Left renal cortex interstitium (tissue), 4 donors: ENCODE measurements around the gene OGG1. TPM values are rescaled to one million over a fixed set of nuclear protein-coding genes. Genes with fewer than 3 reads are reported as not detected.

ENCODE experiments used
- DNase-seq, 4 donors: peaks; one replicate each; pipeline ENCODE4 v3.0.0-alpha.2; 2013; ENCODE audit warnings: low read depth in 4 of 4, low spot score in 2 of 4, missing footprints in 1 of 4
- polyA plus RNA-seq, 4 donors: library from polyadenylated mRNA; unstranded; fragments of 120-200 nt; gene quantifications; one replicate each; pipeline ENCODE4 v1.2.1, GENCODE V29; 2013; ENCODE audit not compliant: insufficient read length in 4 of 4

The OGG1 gene
- 10 to 100 TPM; 47.5 to 82.6 (median 57.0) TPM for polyA plus RNA-seq

DNA sequence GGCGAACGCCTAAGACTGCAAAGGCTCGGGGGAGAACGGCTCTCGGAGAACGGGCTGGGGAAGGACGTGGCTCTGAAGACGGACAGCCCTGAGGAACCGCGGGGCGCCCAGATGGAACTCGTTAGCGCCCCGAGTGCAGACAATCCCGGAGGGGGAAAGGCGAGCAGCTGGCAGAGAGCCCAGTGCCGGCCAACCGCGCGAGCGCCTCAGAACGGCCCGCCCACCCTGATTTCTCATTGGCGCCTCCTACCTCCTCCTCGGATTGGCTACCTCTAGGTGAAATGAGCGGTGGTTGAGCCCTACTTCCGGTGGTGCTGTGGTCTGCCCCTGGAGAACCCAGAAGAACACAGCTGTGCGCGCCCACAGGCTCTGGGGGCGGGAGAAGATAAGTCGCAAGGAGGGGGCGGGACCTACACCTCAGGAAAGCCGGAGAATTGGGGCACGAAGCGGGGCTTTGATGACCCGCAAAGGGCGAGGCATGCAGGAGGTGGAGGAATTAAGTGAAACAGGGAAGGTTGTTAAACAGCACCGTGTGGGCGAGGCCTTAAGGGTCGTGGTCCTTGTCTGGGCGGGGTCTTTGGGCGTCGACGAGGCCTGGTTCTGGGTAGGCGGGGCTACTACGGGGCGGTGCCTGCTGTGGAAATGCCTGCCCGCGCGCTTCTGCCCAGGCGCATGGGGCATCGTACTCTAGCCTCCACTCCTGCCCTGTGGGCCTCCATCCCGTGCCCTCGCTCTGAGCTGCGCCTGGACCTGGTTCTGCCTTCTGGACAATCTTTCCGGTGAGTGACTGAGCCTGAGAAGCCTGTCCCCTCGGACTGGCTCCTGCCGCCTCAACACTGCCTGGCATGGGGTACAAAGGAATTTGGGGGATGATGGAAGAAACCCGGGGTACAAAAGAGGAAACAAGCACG, at the start of gene OGG1:
Gene OGG1 (plus strand): TSS at position 308 of the 911 bp plus-strand sequence. CDS start 335 bp downstream, at position 643.
- DNase-seq: peak; percentile 90 to 97 (median 96)

- no peak for DNase-seq
Observed at GRCh38 chr3:9700536-9700935, 49.2 kb upstream of the OGG1 start.

DNA sequence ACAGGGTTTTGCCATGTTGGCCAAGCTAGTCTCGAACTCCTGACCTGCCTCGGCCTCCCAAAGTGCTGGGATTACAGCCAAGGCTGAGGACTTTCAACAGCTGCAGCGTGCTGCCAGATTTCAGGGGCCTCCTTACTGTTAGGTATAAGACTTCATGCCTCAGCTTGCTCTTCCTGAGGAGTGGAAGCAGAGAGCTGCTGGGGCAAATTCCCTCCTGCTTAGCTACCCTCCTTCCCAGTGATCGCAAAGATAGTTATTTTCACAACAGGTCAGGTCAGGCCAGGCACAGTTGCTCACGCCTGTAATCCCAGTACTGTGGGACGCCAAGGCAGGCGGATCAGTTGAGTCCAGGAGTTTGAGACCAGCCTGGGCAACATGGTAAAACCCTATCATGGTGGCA, 48.7 kb upstream of the OGG1 start:
- DNase-seq: no peak

DNA sequence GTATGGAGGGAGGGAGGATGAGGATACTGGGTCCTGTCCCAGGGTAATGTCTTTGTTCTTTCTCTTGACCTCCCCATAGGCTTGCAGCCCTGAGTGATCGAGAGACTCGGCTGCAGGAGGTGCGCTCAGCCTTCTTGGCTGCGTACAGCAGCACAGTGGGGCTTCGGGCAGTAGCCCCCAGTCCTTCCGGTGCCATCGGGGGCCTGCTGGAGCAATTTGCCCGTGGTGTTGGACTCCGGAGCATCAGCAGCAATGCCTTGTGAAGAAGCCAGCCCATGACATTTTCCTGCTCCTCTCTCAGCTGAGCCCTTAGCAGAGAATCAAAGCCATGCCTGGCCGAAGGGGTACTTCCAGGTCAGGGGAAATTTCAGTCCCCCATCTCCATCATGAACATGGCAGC, 48.0 kb upstream of the OGG1 start:
- no peak for DNase-seq

- DNase-seq: no peak
Observed at GRCh38 chr3:9703240-9703639, 46.5 kb upstream of the OGG1 start.

DNA sequence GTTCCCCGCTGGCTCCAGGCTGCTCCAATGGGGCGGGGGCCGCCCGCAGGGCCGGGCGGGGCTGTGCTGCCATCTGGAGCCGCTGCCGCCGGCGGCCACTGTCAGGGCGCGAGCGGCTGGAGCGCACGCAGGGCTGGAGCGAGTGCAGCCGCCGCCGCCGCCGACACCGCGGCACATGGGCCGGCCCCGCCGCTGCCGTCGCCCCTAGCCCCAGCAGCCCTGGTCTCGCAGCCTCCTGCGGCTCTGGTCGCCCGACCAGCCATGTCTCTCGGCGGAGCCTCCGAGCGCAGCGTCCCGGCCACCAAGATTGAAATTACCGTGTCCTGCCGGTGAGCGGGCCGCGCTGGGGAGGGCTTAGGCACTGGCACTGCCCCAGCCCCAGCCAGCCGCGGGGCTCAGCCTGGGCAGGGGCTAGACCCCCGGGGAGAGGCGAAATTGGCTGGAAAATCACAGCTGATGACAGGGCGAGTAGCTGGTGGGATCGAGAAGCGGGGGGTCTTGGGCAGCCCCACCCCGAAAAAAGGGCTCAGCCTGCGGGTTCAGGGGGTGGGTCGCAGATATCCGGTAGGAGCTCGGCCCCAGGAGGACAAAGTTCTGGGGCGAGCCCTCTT, 45.9 kb upstream of the OGG1 start, which contains the start of gene CPNE9:
Gene CPNE9 (plus strand): TSS at position 98 of the 611 bp plus-strand sequence. CDS start 164 bp downstream, at position 262.
- DNase-seq: no peak

GRCh38 chr3:9704347-9705322, 45.1 kb upstream of the OGG1 start:
- DNase-seq: peak in 1 of 4 donors; percentile 22

DNA sequence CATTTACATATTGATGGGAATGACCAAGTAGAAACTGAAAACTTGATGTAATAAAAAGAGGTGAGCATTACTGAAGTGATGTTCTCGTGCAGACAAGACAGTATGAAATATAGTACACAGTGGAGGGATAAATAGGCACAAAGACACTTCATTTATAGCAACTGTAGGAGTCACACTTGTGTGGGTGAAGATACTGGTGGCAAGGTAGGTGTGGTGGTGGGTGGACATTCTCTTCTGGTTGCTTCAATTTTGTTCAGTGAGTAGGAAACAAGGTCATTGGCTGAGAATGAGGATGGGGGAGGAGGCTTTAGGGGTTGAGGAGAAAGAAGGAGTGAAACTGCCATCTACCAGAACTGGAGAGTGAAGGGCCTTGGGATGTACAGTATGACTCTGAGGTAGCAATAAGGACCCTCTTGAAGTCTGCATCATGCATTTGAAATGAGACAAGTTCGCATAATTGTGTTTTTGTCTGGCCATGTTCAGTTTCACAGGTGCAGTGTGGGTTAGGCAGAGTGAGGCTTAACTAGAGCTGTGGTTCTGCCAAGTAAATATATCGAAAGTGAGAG, 39.5 kb upstream of the OGG1 start:
- DNase-seq: no peak

- no peak for DNase-seq
Observed at GRCh38 chr3:9712415-9712814, 37.3 kb upstream of the OGG1 start.

DNA sequence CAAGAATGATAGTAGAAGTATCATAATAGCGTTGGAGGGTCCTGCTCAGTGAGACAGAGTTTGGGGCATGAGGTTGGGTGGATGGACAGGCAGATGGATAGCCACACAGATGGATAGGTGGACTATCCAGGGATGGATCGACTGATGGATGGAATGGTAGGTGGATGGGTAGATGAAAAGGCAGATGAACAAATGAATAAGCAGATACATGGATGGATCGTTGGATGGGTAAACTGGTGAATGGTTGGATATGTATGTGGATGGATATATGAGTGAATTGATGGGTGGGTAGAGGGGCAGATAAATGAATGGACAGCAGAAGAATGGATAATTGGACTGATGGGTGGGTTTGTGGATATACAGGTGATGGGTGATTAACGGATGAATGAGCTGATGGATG, 36.6 kb upstream of the OGG1 start:
- no peak for DNase-seq

DNA sequence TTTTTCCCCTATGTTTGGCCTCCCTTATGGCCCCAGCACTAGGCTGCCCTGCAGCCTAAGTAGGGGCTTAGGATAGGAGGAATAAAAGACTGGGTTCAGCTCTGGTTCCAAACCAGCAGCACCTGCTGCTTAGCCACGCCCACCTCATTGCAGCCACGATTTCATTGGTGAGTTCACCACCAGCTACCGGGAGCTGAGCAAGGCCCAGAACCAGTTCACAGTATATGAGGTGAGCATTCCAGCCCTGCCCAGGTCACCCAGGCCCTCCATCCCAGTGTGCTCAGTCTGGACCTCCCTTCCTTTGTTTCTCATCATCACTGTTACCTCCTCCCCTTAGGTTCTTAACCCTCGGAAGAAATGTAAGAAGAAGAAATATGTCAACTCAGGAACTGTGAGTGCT, 34.6 kb upstream of the OGG1 start:
- no peak for DNase-seq

DNA sequence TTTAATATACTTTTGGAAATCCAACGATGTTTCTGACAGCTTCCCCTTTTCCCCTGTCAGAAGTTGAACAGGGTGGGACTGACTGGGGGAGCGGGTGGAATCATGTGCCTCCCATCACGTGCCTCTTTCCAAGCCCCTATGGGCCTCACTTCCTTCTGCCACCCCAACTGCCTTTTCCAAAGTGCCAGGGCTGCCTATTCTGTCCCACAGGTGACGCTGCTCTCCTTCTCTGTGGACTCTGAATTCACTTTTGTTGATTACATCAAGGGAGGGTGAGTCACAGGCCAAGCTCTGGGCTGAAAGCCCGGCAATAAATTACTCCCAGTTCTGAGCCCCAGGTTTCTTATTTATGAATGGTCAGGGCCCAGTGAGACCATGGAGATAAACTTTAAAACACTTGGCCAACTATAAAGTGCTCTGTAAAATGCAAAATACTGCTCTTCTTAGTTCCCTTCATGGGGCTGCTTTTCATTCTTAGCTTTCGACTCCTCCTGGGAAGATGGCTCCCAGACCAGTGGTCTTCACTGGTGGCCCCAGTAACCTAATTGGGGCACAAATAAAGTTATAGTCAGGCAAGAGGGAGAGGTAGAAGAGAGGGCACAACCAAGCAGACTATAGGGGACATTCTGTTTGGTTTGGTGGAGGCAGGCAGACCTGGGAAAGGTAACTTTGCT, 33.9 kb upstream of the OGG1 start:
- no peak for DNase-seq

GRCh38 chr3:9716801-9717555, 32.8 kb upstream of the OGG1 start:
- no peak for DNase-seq

DNA sequence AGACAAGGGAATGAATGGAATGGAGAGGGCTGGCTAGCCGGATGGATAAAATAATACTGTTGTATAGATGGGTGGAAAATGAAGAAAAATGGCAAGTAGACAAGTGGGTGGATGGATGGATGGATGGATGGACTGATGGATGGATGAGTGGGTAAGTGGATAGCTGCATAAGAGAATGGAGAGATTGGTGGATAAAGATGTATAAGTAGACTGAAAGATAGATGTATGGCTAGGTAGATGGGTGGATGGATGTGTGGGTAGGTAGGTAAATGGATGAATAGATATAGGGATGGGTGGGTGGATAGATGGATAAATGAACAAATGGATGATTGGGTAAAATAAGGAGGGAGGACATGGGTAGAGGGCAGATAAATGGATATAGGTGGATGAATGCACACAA, 32.2 kb upstream of the OGG1 start:
- no peak for DNase-seq

DNA sequence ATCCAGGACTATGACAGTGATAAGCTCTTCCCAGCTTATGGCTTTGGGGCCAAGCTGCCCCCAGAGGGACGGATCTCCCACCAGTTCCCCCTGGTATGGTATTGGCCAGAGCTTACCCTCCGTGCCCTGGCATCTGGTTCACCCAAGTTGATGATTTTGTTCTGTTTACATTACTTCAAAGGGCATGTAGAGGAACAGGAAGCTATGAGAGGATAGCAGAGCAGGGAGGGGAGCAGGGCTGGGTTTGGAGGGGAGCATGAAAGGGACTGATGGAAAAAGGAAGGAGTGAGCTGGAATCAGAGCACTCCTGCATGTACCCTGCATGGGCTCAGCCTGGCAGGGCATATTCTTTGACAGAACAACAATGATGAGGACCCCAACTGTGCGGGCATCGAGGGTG, 31.6 kb upstream of the OGG1 start:
- no peak for DNase-seq

- no peak for DNase-seq
Observed at GRCh38 chr3:9721015-9721699, 28.6 kb upstream of the OGG1 start.

DNA sequence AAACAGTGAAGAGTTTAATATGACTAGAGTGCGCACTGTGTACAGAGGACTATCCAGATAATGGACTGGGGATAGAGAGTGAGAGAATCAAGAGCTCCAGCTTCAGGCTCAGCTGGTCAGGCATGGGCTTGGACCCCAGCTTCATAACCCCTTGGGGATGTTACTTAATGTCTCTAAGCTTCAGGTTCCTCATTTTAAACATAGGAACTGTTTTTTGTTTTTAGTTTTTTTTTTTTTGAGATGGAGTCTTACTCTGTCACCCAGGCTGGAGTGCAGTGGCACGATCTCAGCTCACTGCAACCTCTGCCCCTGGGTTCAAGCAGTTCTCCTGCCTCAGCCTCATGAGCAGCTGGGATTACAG, 28.1 kb upstream of the OGG1 start:
- no peak for DNase-seq

GRCh38 chr3:9725775-9726515, 23.8 kb upstream of the OGG1 start:
- no peak for DNase-seq
